Measurements from ENCODE around the gene CSTF1.

CSTF1 gene

DNA sequence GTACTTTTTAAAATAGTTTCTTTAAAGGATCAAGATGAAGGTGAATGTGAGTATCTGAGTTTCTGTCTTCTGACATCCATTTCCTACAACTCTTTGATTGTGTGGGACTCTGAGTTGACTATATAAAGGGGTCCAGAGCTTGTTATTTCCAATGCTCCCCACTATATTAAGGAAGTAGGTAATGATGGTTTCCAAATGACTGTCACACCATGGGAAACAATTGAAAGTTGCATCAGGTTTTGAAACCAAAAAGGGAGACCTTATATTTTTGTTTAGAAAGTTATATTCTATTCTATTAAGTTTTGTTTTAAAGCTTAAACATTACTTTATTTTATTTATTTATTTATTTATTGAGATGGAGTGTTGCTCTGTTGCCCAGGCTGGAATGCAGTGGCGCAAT lies 30.8 kb downstream of the CSTF1 start:
- Histone ChIP-seq H3K9me3 (ENCODE audit: control insufficient read depth, insufficient read depth, low read length) (no peaks in the 10 kb centered on the region), H3K9me2 (replicated peaks; ENCODE audit: control insufficient read depth, low read length) (no peaks in the 10 kb centered on the region), H3K27me3 (ENCODE audit: control insufficient read depth, low read length) (no peaks in the 10 kb centered on the region; the same call in 1 of the 2 replicates), H3K4me3 (ENCODE audit: low read length) (no peak overlapping the region), H3K27ac (ENCODE audit: low read depth, low read length) (no peak overlapping the region), H3K36me3 (ENCODE audit: control insufficient read depth, low read length) (no peaks in the 10 kb centered on the region), H3F3A (ENCODE audit: control insufficient read depth, insufficient read depth) (no peaks in the 10 kb centered on the region), H3K4me2 (ENCODE audit: low read length) (no peak overlapping the region), H3K4me1 (ENCODE audit: control insufficient read depth, low read length) (peaks cover 7% of the 10 kb centered on the region), H4K20me1 (ENCODE audit: control insufficient read depth, insufficient read depth, low read depth, low read length) (no peaks in the 10 kb centered on the region), H3K79me2 (ENCODE audit: control insufficient read depth, low read length) (no peaks in the 10 kb centered on the region)
- TF ChIP-seq EZH2phosphoT487 (IDR thresholded peaks at IDR 0.05; ENCODE audit: borderline replicate concordance, low read length): no peak
- TF ChIP-seq, protein P1, sequence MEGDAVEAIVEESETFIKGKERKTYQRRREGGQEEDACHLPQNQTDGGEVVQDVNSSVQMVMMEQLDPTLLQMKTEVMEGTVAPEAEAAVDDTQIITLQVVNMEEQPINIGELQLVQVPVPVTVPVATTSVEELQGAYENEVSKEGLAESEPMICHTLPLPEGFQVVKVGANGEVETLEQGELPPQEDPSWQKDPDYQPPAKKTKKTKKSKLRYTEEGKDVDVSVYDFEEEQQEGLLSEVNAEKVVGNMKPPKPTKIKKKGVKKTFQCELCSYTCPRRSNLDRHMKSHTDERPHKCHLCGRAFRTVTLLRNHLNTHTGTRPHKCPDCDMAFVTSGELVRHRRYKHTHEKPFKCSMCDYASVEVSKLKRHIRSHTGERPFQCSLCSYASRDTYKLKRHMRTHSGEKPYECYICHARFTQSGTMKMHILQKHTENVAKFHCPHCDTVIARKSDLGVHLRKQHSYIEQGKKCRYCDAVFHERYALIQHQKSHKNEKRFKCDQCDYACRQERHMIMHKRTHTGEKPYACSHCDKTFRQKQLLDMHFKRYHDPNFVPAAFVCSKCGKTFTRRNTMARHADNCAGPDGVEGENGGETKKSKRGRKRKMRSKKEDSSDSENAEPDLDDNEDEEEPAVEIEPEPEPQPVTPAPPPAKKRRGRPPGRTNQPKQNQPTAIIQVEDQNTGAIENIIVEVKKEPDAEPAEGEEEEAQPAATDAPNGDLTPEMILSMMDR (IDR thresholded peaks at IDR 0.05; ENCODE audit: low read depth, low read length, poor library complexity, severe bottlenecking): no peak

GRCh38 chr20:56423886-56424285 lies 31.4 kb downstream of the CSTF1 start:
- no peaks in the 10 kb centered on the region for H3K79me2 ChIP-seq (ENCODE audit: control insufficient read depth, low read length)
- TF ChIP-seq, protein P1 (IDR thresholded peaks at IDR 0.05; ENCODE audit: low read depth, low read length, poor library complexity, severe bottlenecking): no peak
- no peak for TF ChIP-seq EZH2phosphoT487 (IDR thresholded peaks at IDR 0.05; ENCODE audit: borderline replicate concordance, low read length)
- no peaks in the 10 kb centered on the region for H3K9me3 ChIP-seq (ENCODE audit: control insufficient read depth, insufficient read depth, low read length)
- H3K4me3 ChIP-seq (ENCODE audit: low read length): no peak overlapping the region
- no peak overlapping the region for H3K4me2 ChIP-seq (ENCODE audit: low read length)
- no peaks in the 10 kb centered on the region for H3K9me2 ChIP-seq (replicated peaks; ENCODE audit: control insufficient read depth, low read length)
- H3K36me3 ChIP-seq (ENCODE audit: control insufficient read depth, low read length): no peaks in the 10 kb centered on the region
- no peaks in the 10 kb centered on the region for H4K20me1 ChIP-seq (ENCODE audit: control insufficient read depth, insufficient read depth, low read depth, low read length)
- H3K27ac ChIP-seq (ENCODE audit: low read depth, low read length): no peak overlapping the region
- no peaks in the 10 kb centered on the region for H3F3A ChIP-seq (ENCODE audit: control insufficient read depth, insufficient read depth)
- peaks cover 13% of the 10 kb centered on the region for H3K4me1 ChIP-seq (ENCODE audit: control insufficient read depth, low read length)
- H3K27me3 ChIP-seq (ENCODE audit: control insufficient read depth, low read length): no peaks in the 10 kb centered on the region; the same call in 1 of the 2 replicates

- Histone ChIP-seq H3K27me3 (ENCODE audit: control insufficient read depth, low read length) (no peaks in the 10 kb centered on the region; the same call in 1 of the 2 replicates), H3K27ac (ENCODE audit: low read depth, low read length) (no peak overlapping the region), H3K4me2 (ENCODE audit: low read length) (no peak overlapping the region), H3K36me3 (ENCODE audit: control insufficient read depth, low read length) (no peaks in the 10 kb centered on the region), H3F3A (ENCODE audit: control insufficient read depth, insufficient read depth) (no peaks in the 10 kb centered on the region), H3K4me1 (ENCODE audit: control insufficient read depth, low read length) (peaks cover 24% of the 10 kb centered on the region), H4K20me1 (ENCODE audit: control insufficient read depth, insufficient read depth, low read depth, low read length) (no peaks in the 10 kb centered on the region), H3K79me2 (ENCODE audit: control insufficient read depth, low read length) (no peaks in the 10 kb centered on the region), H3K9me2 (replicated peaks; ENCODE audit: control insufficient read depth, low read length) (no peaks in the 10 kb centered on the region), H3K4me3 (ENCODE audit: low read length) (no peak overlapping the region), H3K9me3 (ENCODE audit: control insufficient read depth, insufficient read depth, low read length) (no peaks in the 10 kb centered on the region)
- TF ChIP-seq, protein P1 (IDR thresholded peaks at IDR 0.05; ENCODE audit: low read depth, low read length, poor library complexity, severe bottlenecking): no peak
- no peak for TF ChIP-seq EZH2phosphoT487 (IDR thresholded peaks at IDR 0.05; ENCODE audit: borderline replicate concordance, low read length)
Measured at GRCh38 chr20:56424931-56425330, 32.5 kb downstream of the CSTF1 start.

Measured in DOHH2 (cell line).